IMR-90 (cell line): ENCODE results near the gene ABTB1. TPM values are rescaled to one million over a fixed set of nuclear protein-coding genes. Genes with fewer than 3 reads are reported as not detected.

ENCODE experiments used
- ATAC-seq: fragments of 200-7000 bp; cut with Tn5 transposase; 2 replicates; pipeline ENCODE4 v1.9.1; 2020; ENCODE audit warnings: low read depth, mild to moderate bottlenecking, moderate library complexity
- BruUV-seq: library from RNA; stranded (reverse); fragments of 400-500 nt; replicated peaks from 2 replicates; lab custom pipeline; 2021; lab: Mats Ljungman, UMichigan
- CTCF ChIA-PET: fragments of 300-600 bp; formaldehyde crosslinking; extraction: SDS; loops from one replicate; lab custom pipeline; 2021; ENCODE audit warnings: antibody characterized with exemption; lab: Yijun Ruan, JAX
- POLR2A ChIA-PET: fragments of 300-600 bp; sonication (Branson Sonifier 250); formaldehyde crosslinking; loops from one replicate; lab custom pipeline; 2022; ENCODE audit warnings: antibody characterized with exemption; ENCODE audit not compliant: unreplicated experiment; lab: Charles Lee
- DNase-seq: peaks from one replicate; pipeline ENCODE4 v3.0.0; 2013
- H2AFZ ChIP-seq: replicated peaks from 2 replicates; pipeline ENCODE3; 2013; ENCODE audit warnings: low read length, mild to moderate bottlenecking; ENCODE audit not compliant: poor library complexity
- H2AK5ac ChIP-seq: 2 replicates; pipeline ENCODE4 v1.6.1; 2013; ENCODE audit warnings: low read depth, low read length, inconsistent platforms
- H2AK9ac ChIP-seq: replicated peaks from 2 replicates; pipeline ENCODE3; 2013; ENCODE audit warnings: mild to moderate bottlenecking, low read depth, low read length, moderate library complexity; ENCODE audit not compliant: poor library complexity
- H2BK120ac ChIP-seq: 2 replicates; pipeline ENCODE4 v1.6.1; 2013; ENCODE audit warnings: low read depth, low read length, inconsistent platforms
- H2BK15ac ChIP-seq: 3 replicates; pipeline ENCODE4 v1.6.1; 2013; ENCODE audit warnings: low read depth, low read length, inconsistent platforms
- H2BK20ac ChIP-seq: 2 replicates; pipeline ENCODE4 v1.6.1; 2013; ENCODE audit warnings: low read depth, mild to moderate bottlenecking, inconsistent platforms, low read length, moderate library complexity
- H2BK5ac ChIP-seq: 2 replicates; pipeline ENCODE4 v1.6.1; 2013; ENCODE audit warnings: mild to moderate bottlenecking, low read depth, low read length, inconsistent platforms; ENCODE audit not compliant: poor library complexity, severe bottlenecking
- H3K14ac ChIP-seq: replicated peaks from 2 replicates; pipeline ENCODE4 v1.6.1; 2013; ENCODE audit warnings: low read depth, low read length, inconsistent platforms
- H3K18ac ChIP-seq: 2 replicates; pipeline ENCODE4 v1.6.1; 2013; ENCODE audit warnings: low read depth, low read length, control low read depth
- H3K23ac ChIP-seq: 2 replicates; pipeline ENCODE4 v1.6.1; 2013; ENCODE audit warnings: low read depth, low read length, inconsistent platforms
- H3K27ac ChIP-seq: 2 replicates; pipeline ENCODE4 v1.5.1; 2013; ENCODE audit warnings: mild to moderate bottlenecking, control low read depth, low read length; ENCODE audit not compliant: insufficient read depth
- H3K27me3 ChIP-seq: 2 replicates; pipeline ENCODE4 v1.6.1; 2013; ENCODE audit warnings: low read length; ENCODE audit not compliant: control insufficient read depth, insufficient read depth
- H3K36me3 ChIP-seq: 2 replicates; pipeline ENCODE4 v1.6.1; 2013; ENCODE audit warnings: low read length, mixed read lengths; ENCODE audit not compliant: control insufficient read depth, insufficient read depth
- H3K4ac ChIP-seq: 2 replicates; pipeline ENCODE4 v1.6.1; 2013; ENCODE audit warnings: low read depth, low read length, inconsistent platforms
- H3K4me1 ChIP-seq: 2 replicates; pipeline ENCODE4 v1.6.1; 2013; ENCODE audit warnings: low read length, mixed read lengths; ENCODE audit not compliant: control insufficient read depth, insufficient read depth
- H3K4me2 ChIP-seq: 2 replicates; pipeline ENCODE4 v1.6.1; 2013; ENCODE audit warnings: low read depth, mild to moderate bottlenecking, control low read depth, low read length, moderate library complexity
- H3K4me3 ChIP-seq: 2 replicates; pipeline ENCODE4 v1.5.1; 2013; ENCODE audit warnings: low read depth, mild to moderate bottlenecking, control low read depth, low read length, moderate library complexity; ENCODE audit not compliant: insufficient read depth
- H3K56ac ChIP-seq: 2 replicates; pipeline ENCODE4 v1.6.1; 2013; ENCODE audit warnings: low read length, inconsistent platforms; ENCODE audit not compliant: insufficient read depth; ENCODE audit errors: extremely low read depth
- H3K79me1 ChIP-seq, 2 experiments: 2 replicates each; pipeline ENCODE4 v1.6.1; 2013; ENCODE audit warnings: low read length in 2 of 2, inconsistent platforms in 1 of 2, low read depth in 1 of 2
- H3K9ac ChIP-seq: 2 replicates; pipeline ENCODE4 v1.6.1; 2013; ENCODE audit warnings: low read depth, low read length, control low read depth
- H3K9me1 ChIP-seq: 2 replicates; pipeline ENCODE4 v1.6.1; 2013; ENCODE audit warnings: low read length, inconsistent platforms; ENCODE audit not compliant: insufficient read depth
- H3K9me3 ChIP-seq: 2 replicates; pipeline ENCODE4 v1.6.1; 2013; ENCODE audit warnings: low read length; ENCODE audit not compliant: control insufficient read depth, insufficient read depth
- H4K20me1 ChIP-seq: 2 replicates; pipeline ENCODE4 v1.6.1; 2013; ENCODE audit warnings: low read length, inconsistent platforms; ENCODE audit not compliant: insufficient read depth
- H4K5ac ChIP-seq: 2 replicates; pipeline ENCODE4 v1.6.1; 2013; ENCODE audit warnings: mild to moderate bottlenecking, low read depth, low read length, control low read depth
- H4K8ac ChIP-seq, 2 experiments: 2 replicates each; pipeline ENCODE4 v1.6.1; 2013; ENCODE audit warnings: low read depth in 2 of 2, low read length in 2 of 2, control low read depth in 1 of 2, inconsistent platforms in 1 of 2
- H4K91ac ChIP-seq: 2 replicates; pipeline ENCODE4 v1.6.1; 2013; ENCODE audit warnings: low read depth, low read length, inconsistent platforms; ENCODE audit not compliant: insufficient read depth
- MXI1 ChIP-seq: IDR thresholded peaks from 2 replicates; pipeline ENCODE4 v1.6.1; 2012; ENCODE audit warnings: low read depth, mild to moderate bottlenecking, low read length, moderate library complexity, borderline replicate concordance
- POLR2A ChIP-seq: IDR thresholded peaks from 2 replicates; pipeline ENCODE4 v1.6.1; 2012; ENCODE audit warnings: mild to moderate bottlenecking, low read depth, low read length
- WGBS, 2 experiments: methylation state at CpG; one replicate each; pipeline versions ENCODE4 v1.1.5 to v1.1.7; 2013; ENCODE audit warnings: missing lambda C conversion rate in 2 of 2; ENCODE audit not compliant: insufficient read length in 1 of 2; ENCODE audit errors: extremely low coverage in 2 of 2; 5-methylcytosine and 5-hydroxymethylcytosine counted together
- dilution Hi-C: fragments of 300-500 bp; cut with HindIII; formaldehyde crosslinking; loops from one replicate; pipeline ENCODE4 v1.14.3; 2018; ENCODE audit warnings: low sequenced_read_pairs; ENCODE audit not compliant: unreplicated experiment
- in situ Hi-C: fragments of 300-500 bp; cut with MboI; formaldehyde crosslinking; loops from 3 replicates; pipeline ENCODE4 v1.14.3; 2019; ENCODE audit warnings: low sequenced_read_pairs, inconsistent platforms, mixed read lengths
- intact Hi-C: fragments of 100-400 bp; cut with micrococcal nuclease; formaldehyde crosslinking; loops from 2 replicates; pipeline ENCODE4 v1.10.0; 2022
- polyA plus RNA-seq, 3 experiments: library from polyadenylated mRNA; depleted of rRNA; stranded (reverse); fragments of >200 nt; gene quantifications; 2 replicates each; pipeline ENCODE4 v1.2.3, GENCODE V29; 2012; ENCODE audit warnings: low replicate concordance in 1 of 3
- total RNA-seq: library from RNA; depleted of rRNA; stranded (reverse); fragments of >200 nt; gene quantifications from 2 replicates; pipeline ENCODE4 v1.2.3, GENCODE V29; 2012; rRNA removed

Gene ABTB1
- total and polyA plus RNA-seq, 2 of the 4 experiments (the other 2 are of a cell fraction) = 3.2 to 23.0 TPM

DNA sequence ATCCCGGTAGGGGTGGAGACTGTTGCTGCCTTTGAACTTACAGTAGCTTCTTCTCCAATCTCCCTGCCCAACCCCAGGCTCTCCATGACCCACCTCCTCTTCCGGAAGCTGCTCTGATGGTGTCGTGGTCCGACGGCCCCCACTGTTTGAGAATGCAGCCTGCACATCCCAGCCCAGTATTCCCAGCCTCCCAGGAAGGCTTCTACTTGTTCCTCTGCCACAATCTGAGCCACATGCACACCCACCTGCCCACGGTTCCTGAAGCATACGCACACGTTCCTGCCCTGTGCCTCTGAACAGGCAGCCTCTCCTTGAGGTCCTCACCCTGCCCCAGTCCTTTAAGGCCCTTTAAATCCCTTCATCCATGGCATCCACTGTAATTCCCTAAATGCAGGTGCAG, 57.4 kb downstream of the ABTB1 start:
- CTCF ChIA-PET = no interaction called here
- in situ Hi-C loops = no loop called here
- no CpG with 5 or more reads among the region's 8 CpGs for WGBS, 2 experiments

More for the DNA sequence above, 57.4 kb downstream of the ABTB1 start:
- H2BK120ac ChIP-seq = no peak overlapping the region
- no peaks in the 10 kb centered on the region; the same call in 1 of the 2 replicates for H3K36me3 ChIP-seq
- H3K79me1 ChIP-seq = peaks cover 33 to 49% of the 10 kb centered on the region in 2 experiments
- no peaks in the 10 kb centered on the region for H3K27me3 ChIP-seq
- no peak overlapping the region for H4K8ac ChIP-seq
- no peak overlapping the region for H3K23ac ChIP-seq
- dilution Hi-C loops = no loop called here
- ATAC-seq (no peak), DNase-seq (no peak)
- H2BK20ac ChIP-seq = no peak overlapping the region
- no peak overlapping the region for H2AFZ ChIP-seq
- H2AK9ac ChIP-seq = no peak overlapping the region
- H3K9ac ChIP-seq = no peak overlapping the region
- H3K4ac ChIP-seq = no peak overlapping the region
- H4K5ac ChIP-seq = no peak overlapping the region
- no peak overlapping the region for H3K4me3 ChIP-seq
- H3K4me2 ChIP-seq = no peak overlapping the region
- no peak overlapping the region for H2BK15ac ChIP-seq
- H2AK5ac ChIP-seq = 0 out of 2 replicates have a peak overlapping the region, but pooled peaks have one; percentile 23
- no peak overlapping the region for H3K27ac ChIP-seq
- no peaks in the 10 kb centered on the region for H3K9me3 ChIP-seq
- H3K18ac ChIP-seq = no peak overlapping the region
- H4K20me1 ChIP-seq = no peaks in the 10 kb centered on the region
- no peak overlapping the region for H2BK5ac ChIP-seq
- H3K9me1 ChIP-seq = peaks cover 25% of the 10 kb centered on the region
- POLR2A ChIA-PET = no interaction called here
- H4K91ac ChIP-seq = no peak overlapping the region
- H3K14ac ChIP-seq = no peak overlapping the region
- H3K56ac ChIP-seq = no peak overlapping the region
- H3K4me1 ChIP-seq = peaks cover 13% of the 10 kb centered on the region
- no peak for TF ChIP-seq POLR2A
- no peak for TF ChIP-seq MXI1
- intact Hi-C loops = no loop called here
- no TSS peak for BruUV-seq

Other genes starting within 250 kb of the ABTB1 start
- gene TPRA1, start 82.2 kb upstream of the ABTB1 start, total RNA-seq = 15.3 and 17.9 TPM in 2 replicates
- gene TPRA1, start 82.2 kb upstream of the ABTB1 start, polyA plus RNA-seq (2012; rRNA removed) = 40.1 and 40.3 TPM in 2 replicates
- 68.0 and 73.8 TPM in 2 replicates for gene MCM2, start 74.5 kb upstream of the ABTB1 start, total RNA-seq
- 32.3 and 34.5 TPM in 2 replicates for gene MCM2, start 74.5 kb upstream of the ABTB1 start, polyA plus RNA-seq (2012; rRNA removed)
- 1.6 and 1.7 TPM in 2 replicates for gene PODXL2, start 43.8 kb upstream of the ABTB1 start, total RNA-seq
- 5.4 and 5.8 TPM in 2 replicates for gene PODXL2, start 43.8 kb upstream of the ABTB1 start, polyA plus RNA-seq (2012; rRNA removed)
- gene MGLL, start 149.6 kb downstream of the ABTB1 start, total RNA-seq = 23.6 and 23.7 TPM in 2 replicates
- gene MGLL, start 149.6 kb downstream of the ABTB1 start, polyA plus RNA-seq (2012; rRNA removed) = 59.9 and 60.6 TPM in 2 replicates
- gene KBTBD12, start 242.3 kb downstream of the ABTB1 start, total RNA-seq = not detected in 2 replicates
- gene KBTBD12, start 242.3 kb downstream of the ABTB1 start, polyA plus RNA-seq (2012; rRNA removed) = not detected in 2 replicates